GM21737 (cell line): ENCODE measurements around the gene LIN28A.

ENCODE experiments used
- ATAC-seq: cut with Tn5 transposase; IDR thresholded peaks from one replicate; pipeline ENCODE4 v1.9.1; 2021; ENCODE audit warnings: mild to moderate bottlenecking, moderate library complexity; ENCODE audit not compliant: unreplicated experiment

LIN28A gene

DNA sequence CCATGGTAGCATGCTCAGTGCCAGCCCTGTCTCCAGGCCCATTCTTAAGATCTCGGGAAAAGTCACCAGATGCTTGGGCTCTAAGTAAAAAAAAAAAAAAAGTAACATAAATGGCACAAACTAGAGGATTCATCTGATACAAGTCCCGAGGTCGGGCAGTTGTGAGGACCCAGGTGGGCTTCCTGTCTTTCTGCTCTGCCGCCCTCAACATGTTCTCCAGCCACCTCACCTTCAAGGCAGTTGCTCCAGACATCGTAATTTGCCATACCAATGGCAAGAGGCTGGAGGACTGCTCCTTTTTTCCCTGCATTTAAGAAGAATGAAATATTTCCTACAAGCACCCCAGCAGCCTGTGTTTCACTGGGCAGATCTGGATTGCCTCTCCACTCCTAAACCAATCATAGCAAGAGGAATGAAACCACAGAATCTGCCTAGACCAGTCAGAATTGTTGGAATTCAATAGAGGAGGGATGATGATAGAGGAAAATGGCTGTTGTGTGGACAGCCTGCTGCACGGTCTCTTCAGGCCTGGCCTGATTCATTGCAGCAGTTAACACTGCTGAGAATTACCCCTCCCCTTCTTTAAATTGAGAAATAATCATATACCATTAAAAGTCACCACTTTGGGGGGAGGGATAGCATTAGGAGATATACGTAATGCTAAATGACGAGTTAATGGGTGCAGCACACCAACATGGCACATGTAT lies 67.0 kb downstream of the LIN28A start:
- no peak for ATAC-seq

DNA sequence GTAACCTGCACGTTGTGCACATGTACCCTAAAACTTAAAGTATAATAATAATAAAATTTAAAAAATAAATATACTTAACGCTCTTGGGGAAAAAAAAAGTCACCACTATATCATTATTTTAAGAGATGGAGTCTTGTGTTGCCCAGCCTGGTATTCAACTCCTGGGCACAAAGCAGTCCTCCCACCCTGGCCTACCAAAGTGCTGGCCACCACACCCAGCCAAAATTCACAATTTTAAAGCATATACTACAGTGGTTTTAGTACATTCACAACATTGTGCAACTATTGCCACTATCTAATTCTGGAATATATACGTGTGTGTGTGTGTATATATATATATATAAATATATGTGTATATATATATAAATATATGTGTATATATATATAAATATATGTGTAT lies 67.5 kb downstream of the LIN28A start:
- no peak for ATAC-seq

DNA sequence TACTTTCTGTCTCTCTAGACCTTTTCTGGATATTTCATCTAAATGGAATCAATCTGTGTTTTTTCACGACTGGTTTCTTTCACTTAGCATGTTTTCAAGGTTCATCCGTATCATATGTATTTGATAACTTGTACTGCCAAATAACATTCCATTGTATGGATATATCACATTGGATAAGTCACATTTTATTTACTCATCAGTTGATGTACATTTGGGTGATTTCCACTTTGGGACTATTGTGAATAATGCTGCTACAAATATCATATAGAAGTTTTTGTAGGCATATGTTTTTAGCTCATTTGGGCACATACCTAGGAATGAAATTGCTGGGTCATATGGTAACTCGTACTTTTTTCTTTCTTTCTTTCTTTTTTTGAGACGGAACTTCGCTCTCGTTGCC lies 68.4 kb downstream of the LIN28A start:
- no peak for ATAC-seq
